Measurements from ENCODE around the gene GPS1. TPM values are rescaled to one million over a fixed set of nuclear protein-coding genes. Genes with fewer than 3 reads are reported as not detected.

GPS1 gene
- total RNA-seq, 1 donor from 2014 or later, result 103 TPM

- peaks cover 11% of the 10 kb centered on the region for H3K4me1 Mint-ChIP-seq (ENCODE audit: low read depth)
- H3K4me3 Mint-ChIP-seq (ENCODE audit: low read depth), result no peak overlapping the region
- no peak for DNase-seq (ENCODE audit: low spot score)
- no peaks in the 10 kb centered on the region for H3K27me3 Mint-ChIP-seq (ENCODE audit: low read depth)
- peaks cover 8% of the 10 kb centered on the region for H3K36me3 Mint-ChIP-seq (ENCODE audit: low read depth)
- H3K27ac Mint-ChIP-seq, result peak overlapping the region; percentile 53
- intact Hi-C loops (cut with micrococcal nuclease), result loop anchor here (5.0 kb wide), 1 partner anchor 50 kb away; no protein-coding TSS in a partner anchor
- no peaks in the 10 kb centered on the region for H3K9me3 Mint-ChIP-seq
Measured at GRCh38 chr17:82101767-82102679, 50.3 kb downstream of the GPS1 start.

- Mint-ChIP-seq H3K4me1 (ENCODE audit: low read depth) (peaks cover 14% of the 10 kb centered on the region), H3K36me3 (ENCODE audit: low read depth) (peaks cover 8% of the 10 kb centered on the region), H3K27ac (no peak overlapping the region), H3K9me3 (no peaks in the 10 kb centered on the region), H3K27me3 (ENCODE audit: low read depth) (no peaks in the 10 kb centered on the region), H3K4me3 (ENCODE audit: low read depth) (no peak overlapping the region)
- intact Hi-C loops (cut with micrococcal nuclease), result loop anchor here (5.0 kb wide), 1 partner anchor 48 kb away; no protein-coding TSS in a partner anchor
- no peak for DNase-seq (ENCODE audit: low spot score)
Measured at GRCh38 chr17:82103553-82104451, 52.1 kb downstream of the GPS1 start.

- Mint-ChIP-seq H3K9me3 (no peaks in the 10 kb centered on the region), H3K27ac (peak overlapping the region; percentile 17), H3K36me3 (ENCODE audit: low read depth) (peaks cover 8% of the 10 kb centered on the region), H3K4me1 (ENCODE audit: low read depth) (peaks cover 15% of the 10 kb centered on the region), H3K27me3 (ENCODE audit: low read depth) (no peaks in the 10 kb centered on the region), H3K4me3 (ENCODE audit: low read depth) (peak overlapping the region; percentile 83)
- no peak for DNase-seq (ENCODE audit: low spot score)
- intact Hi-C loops (cut with micrococcal nuclease), result loop anchor here (5.0 kb wide), 1 partner anchor 47 kb away; no protein-coding TSS in a partner anchor
Measured at GRCh38 chr17:82104797-82105416, 53.2 kb downstream of the GPS1 start.

- Mint-ChIP-seq H3K9me3 (no peaks in the 10 kb centered on the region), H3K27me3 (ENCODE audit: low read depth) (no peaks in the 10 kb centered on the region), H3K27ac (peak overlapping the region; percentile 93), H3K4me3 (ENCODE audit: low read depth) (peak overlapping the region; percentile 83), H3K36me3 (ENCODE audit: low read depth) (peaks cover 8% of the 10 kb centered on the region), H3K4me1 (ENCODE audit: low read depth) (peaks cover 13% of the 10 kb centered on the region)
- no peak for DNase-seq (ENCODE audit: low spot score)
- intact Hi-C loops (cut with micrococcal nuclease), result no loop called here
Measured at GRCh38 chr17:82105417-82105881, 53.8 kb downstream of the GPS1 start.

GRCh38 chr17:82105882-82106687, 54.4 kb downstream of the GPS1 start:
- H3K27me3 Mint-ChIP-seq (ENCODE audit: low read depth), result no peaks in the 10 kb centered on the region
- peaks cover 5% of the 10 kb centered on the region for H3K36me3 Mint-ChIP-seq (ENCODE audit: low read depth)
- peak overlapping the region; percentile 93 for H3K27ac Mint-ChIP-seq
- H3K4me1 Mint-ChIP-seq (ENCODE audit: low read depth), result peaks cover 13% of the 10 kb centered on the region
- H3K4me3 Mint-ChIP-seq (ENCODE audit: low read depth), result peak overlapping the region; percentile 83
- intact Hi-C loops (cut with micrococcal nuclease), result loop anchor here (1.0 kb wide), 1 partner anchor 8 kb away; the partner anchor contains the start of gene FASN
- DNase-seq (ENCODE audit: low spot score), result peak; percentile 60
- no peaks in the 10 kb centered on the region for H3K9me3 Mint-ChIP-seq

GRCh38 chr17:82106688-82107305, 55.1 kb downstream of the GPS1 start:
- Mint-ChIP-seq H3K27ac (peak overlapping the region; percentile 93), H3K4me1 (ENCODE audit: low read depth) (peaks cover 13% of the 10 kb centered on the region), H3K4me3 (ENCODE audit: low read depth) (peak overlapping the region; percentile 83), H3K27me3 (ENCODE audit: low read depth) (no peaks in the 10 kb centered on the region), H3K36me3 (ENCODE audit: low read depth) (peaks cover 3% of the 10 kb centered on the region), H3K9me3 (no peaks in the 10 kb centered on the region)
- no peak for DNase-seq (ENCODE audit: low spot score)
- intact Hi-C loops (cut with micrococcal nuclease), result loop anchor here (1.0 kb wide), 1 partner anchor 8 kb away; the partner anchor contains the start of gene FASN

Other genes starting within 250 kb of the GPS1 start
- not detected in 2 replicates for gene GCGR, start 247.7 kb upstream of the GPS1 start, total RNA-seq
- gene MCRIP1, start 218.6 kb upstream of the GPS1 start, total RNA-seq, result 42.5 and 42.9 TPM in 2 replicates
- gene PPP1R27, start 216.8 kb upstream of the GPS1 start, total RNA-seq, result not detected in 2 replicates
- gene P4HB, start 191.4 kb upstream of the GPS1 start, total RNA-seq, result 545 and 603 TPM in 2 replicates
- 713 and 715 TPM in 2 replicates for gene ARHGDIA, start 180.6 kb upstream of the GPS1 start, total RNA-seq
- 237 and 240 TPM in 2 replicates for gene ALYREF, start 160.3 kb upstream of the GPS1 start, total RNA-seq
- 108 and 119 TPM in 2 replicates for gene ANAPC11, start 160.2 kb upstream of the GPS1 start, total RNA-seq
- 0.28 and 0.39 TPM in 2 replicates for gene NPB, start 149.7 kb upstream of the GPS1 start, total RNA-seq
- 51.5 and 51.7 TPM in 2 replicates for gene PCYT2, start 140.5 kb upstream of the GPS1 start, total RNA-seq
- 50.2 and 55.7 TPM in 2 replicates for gene SIRT7, start 133.7 kb upstream of the GPS1 start, total RNA-seq
- gene MAFG, start 124.2 kb upstream of the GPS1 start, total RNA-seq, result 30.3 and 31.8 TPM in 2 replicates
- gene PYCR1, start 114.6 kb upstream of the GPS1 start, total RNA-seq, result 99.9 and 105 TPM in 2 replicates
- gene MYADML2, start 104.7 kb upstream of the GPS1 start, total RNA-seq, result not detected in 2 replicates
- gene NOTUM, start 90.7 kb upstream of the GPS1 start, total RNA-seq, result 1.2 and 2.2 TPM in 2 replicates
- 32.9 and 33.8 TPM in 2 replicates for gene ASPSCR1, start 74.3 kb upstream of the GPS1 start, total RNA-seq
- gene CENPX, start 29.0 kb upstream of the GPS1 start, total RNA-seq, result 88.3 and 91.9 TPM in 2 replicates
- 32.3 and 33.4 TPM in 2 replicates for gene LRRC45, start 28.6 kb upstream of the GPS1 start, total RNA-seq
- 15.4 and 18.4 TPM in 2 replicates for gene RAC3, start 20.2 kb upstream of the GPS1 start, total RNA-seq
- 138 and 145 TPM in 2 replicates for gene DCXR, start 14.2 kb upstream of the GPS1 start, total RNA-seq
- 21.8 and 21.9 TPM in 2 replicates for gene RFNG, start 87 bp upstream of the GPS1 start, total RNA-seq
- gene DUS1L, start 13.9 kb downstream of the GPS1 start, total RNA-seq, result 154 and 179 TPM in 2 replicates
- 387 and 409 TPM in 2 replicates for gene FASN, start 46.3 kb downstream of the GPS1 start, total RNA-seq
- gene CCDC57, start 160.9 kb downstream of the GPS1 start, total RNA-seq, result 51.7 and 53.1 TPM in 2 replicates
- 187 and 200 TPM in 2 replicates for gene SLC16A3, start 177.1 kb downstream of the GPS1 start, total RNA-seq
- gene CSNK1D, start 221.8 kb downstream of the GPS1 start, total RNA-seq, result 139 and 151 TPM in 2 replicates